ENCODE results near the gene LMF1.

GRCh38 chr16:971981-972315, 1.2 kb upstream of the LMF1 start:
- TF ChIP-seq CTCF (IDR thresholded peaks at IDR 0.05): no peak
- no peak for TF ChIP-seq POLR2A (IDR thresholded peaks at IDR 0.05)
- no peak for TF ChIP-seq POLR2AphosphoS5 (IDR thresholded peaks at IDR 0.05)
